K562 (cell line): Measurements from ENCODE around the gene SORL1-AS1.

Experiments used
- ATAC-seq: fragments of 200-7000 bp; cut with Tn5 transposase; 3 replicates; pipeline ENCODE4 v1.9.1; 2020; ENCODE audit warnings: moderate library complexity
- BruUV-seq: library from RNA; stranded (reverse); fragments of 400-500 nt; replicated peaks from 2 replicates; lab custom pipeline; 2021; lab: Mats Ljungman, UMichigan
- CTCF ChIA-PET: fragments of 300-600 bp; formaldehyde crosslinking; extraction: SDS; loops from one replicate; lab custom pipeline; 2021; ENCODE audit warnings: low intra/inter-chr PET ratio; lab: Yijun Ruan, JAX
- POLR2A ChIA-PET: fragments of 300-600, 350-650 bp; sonication (Branson Sonifier 250); formaldehyde crosslinking; extraction: SDS; loops from one replicate; lab custom pipeline; 2021; ENCODE audit warnings: antibody characterized with exemption, inconsistent platforms; lab: Yijun Ruan, JAX
- DNase-seq, 4 experiments: peaks; one replicate each; pipeline versions ENCODE4 v3.0.0 to v3.0.0-alpha.2; 2011 to 2018; ENCODE audit warnings: low spot score in 3 of 4, mixed read lengths in 3 of 4; ENCODE audit errors: extremely low read depth in 1 of 4
- FAIRE-seq: peaks from 2 replicates; lab custom pipeline; 2011; peaks lifted over from hg19 to GRCh38; lab: Jason Lieb, UNC
- H2AFZ ChIP-seq: 2 replicates; pipeline ENCODE4 v1.6.0; 2011; ENCODE audit warnings: low read depth, low read length, control low read depth, inconsistent platforms
- H3K27ac ChIP-seq: fragments of 200-600 bp; 3 replicates; pipeline ENCODE4 v1.8.0; 2011; ENCODE audit warnings: low read depth, mild to moderate bottlenecking, control low read depth, inconsistent platforms, low read length, moderate library complexity, mixed read lengths; ENCODE audit errors: extremely low read depth
- H3K27me3 ChIP-seq, 2 experiments: fragments of 300-600 bp in 1 of 2; 2 replicates in 1 of 2; 3 replicates in 1 of 2; pipeline versions ENCODE4 v1.6.0 to v1.8.0; 2011; ENCODE audit warnings: inconsistent platforms in 2 of 2, low read length in 2 of 2, mild to moderate bottlenecking in 1 of 2, mixed read lengths in 1 of 2, moderate library complexity in 1 of 2; ENCODE audit not compliant: control insufficient read depth in 2 of 2, insufficient read depth in 2 of 2
- H3K36me3 ChIP-seq: fragments of 300-600 bp; 3 replicates; pipeline ENCODE4 v1.8.0; 2011; ENCODE audit warnings: mild to moderate bottlenecking, low read length, inconsistent platforms; ENCODE audit not compliant: control insufficient read depth, insufficient read depth
- H3K4me1 ChIP-seq, 2 experiments: fragments of 200-600 bp in 1 of 2; replicated peaks in 1 of 2; 2 replicates in 1 of 2; 3 replicates in 1 of 2; pipeline versions ENCODE4 v1.5.1 to v1.8.0; 2011; ENCODE audit warnings: inconsistent platforms in 2 of 2, low read length in 2 of 2, mild to moderate bottlenecking in 1 of 2, mixed read lengths in 1 of 2, moderate library complexity in 1 of 2; ENCODE audit not compliant: control insufficient read depth in 2 of 2, insufficient read depth in 2 of 2
- H3K4me2 ChIP-seq: 2 replicates; pipeline ENCODE4 v1.6.1; 2011; ENCODE audit warnings: low read length, control low read depth, inconsistent platforms, mixed read lengths; ENCODE audit not compliant: insufficient read depth
- H3K4me3 ChIP-seq: fragments of 200-600 bp; sonication (generic), shearing (Covaris generic); 2 replicates; pipeline ENCODE4 v1.5.1; 2016; ENCODE audit warnings: control low read depth, inconsistent platforms
- H3K79me2 ChIP-seq: fragments of 200-600 bp; 3 replicates; pipeline ENCODE4 v1.8.0; 2011; ENCODE audit warnings: low read length, inconsistent platforms; ENCODE audit not compliant: control insufficient read depth, insufficient read depth
- H3K9ac ChIP-seq, 2 experiments: 2 replicates each; pipeline versions ENCODE4 v1.6.0 to v1.6.1; 2011; ENCODE audit warnings: low read depth in 2 of 2, low read length in 2 of 2, control low read depth in 1 of 2, inconsistent platforms in 1 of 2, mild to moderate bottlenecking in 1 of 2, mixed read lengths in 1 of 2; ENCODE audit not compliant: insufficient read depth in 1 of 2
- H3K9me1 ChIP-seq: one replicate; pipeline ENCODE4 v1.6.0; 2011; ENCODE audit warnings: inconsistent platforms, mild to moderate bottlenecking, low read length, moderate library complexity; ENCODE audit not compliant: control insufficient read depth, insufficient read depth
- H3K9me3 ChIP-seq: replicated peaks from 2 replicates; pipeline ENCODE4 v1.5.1; 2011; ENCODE audit warnings: low read depth, low read length, inconsistent platforms; ENCODE audit not compliant: control insufficient read depth, insufficient read depth
- H4K20me1 ChIP-seq: replicated peaks from 2 replicates; pipeline ENCODE4 v1.6.1; 2011; ENCODE audit warnings: low read length, inconsistent platforms, mixed read lengths; ENCODE audit not compliant: control insufficient read depth, insufficient read depth
- ARNT ChIP-seq, 2 experiments: fragments of 450-650 bp; IDR thresholded peaks; 2 replicates each; pipeline ENCODE4 v1.6.1; 2016; ENCODE audit warnings: mild to moderate bottlenecking in 1 of 2
- BMI1 ChIP-seq: fragments of 150-350 bp; IDR thresholded peaks from 2 replicates; pipeline ENCODE4 v1.6.1; 2014; ENCODE audit warnings: low read length
- GATAD2B ChIP-seq: fragments of 450-650 bp; IDR thresholded peaks from 2 replicates; pipeline ENCODE4 v1.6.1; 2017; ENCODE audit warnings: mild to moderate bottlenecking, borderline replicate concordance
- MECOM ChIP-seq: fragments of 250-450 bp; sonication (Bioruptor Pico); IDR thresholded peaks from 2 replicates; pipeline ENCODE4 v1.8.0; 2022; ENCODE audit warnings: inconsistent platforms
- MEIS2 ChIP-seq: fragments of 450-650 bp; IDR thresholded peaks from 2 replicates; pipeline ENCODE4 v1.6.1; 2014; ENCODE audit warnings: mild to moderate bottlenecking; ENCODE audit not compliant: partially characterized antibody
- NCOR1 ChIP-seq: fragments of 450-650 bp; IDR thresholded peaks from 2 replicates; pipeline ENCODE4 v1.6.1; 2016; ENCODE audit warnings: mild to moderate bottlenecking, moderate library complexity
- NRF1 ChIP-seq, 2 experiments: fragments of 450-650 bp; IDR thresholded peaks in 1 of 2; conservative IDR thresholded peaks in 1 of 2; 2 replicates each; pipeline ENCODE4 v1.6.1; 2014; ENCODE audit warnings: mild to moderate bottlenecking in 2 of 2
- POLR2AphosphoS5 ChIP-seq: IDR thresholded peaks from 2 replicates; pipeline ENCODE4 v1.6.1; 2011; ENCODE audit warnings: mild to moderate bottlenecking, low read depth, low read length, moderate library complexity; ENCODE audit not compliant: control insufficient read depth, insufficient read depth
- PURB ChIP-seq: sonication (generic); formaldehyde crosslinking; IDR thresholded peaks from 2 replicates; pipeline ENCODE4 v1.9.0; 2021; ENCODE audit warnings: low read depth, mild to moderate bottlenecking, missing genetic modification reagents
- SMAD4 ChIP-seq: fragments of 250-450 bp; sonication (Bioruptor Pico); conservative IDR thresholded peaks from 2 replicates; pipeline ENCODE4 v1.8.0; 2021; ENCODE audit warnings: inconsistent platforms, mild to moderate bottlenecking, moderate library complexity
- SRSF7 ChIP-seq: fragments of 200-400 bp; formaldehyde crosslinking; optimal IDR thresholded peaks from 2 replicates; pipeline ENCODE3; 2017; ENCODE audit warnings: mild to moderate bottlenecking, low read depth, low read length
- STAT5B ChIP-seq: fragments of 250-450 bp; sonication (Bioruptor Pico); IDR thresholded peaks from 2 replicates; pipeline ENCODE4 v1.8.0; 2021; ENCODE audit warnings: mild to moderate bottlenecking, inconsistent platforms
- TFAP4 ChIP-seq: sonication (generic); formaldehyde crosslinking; IDR thresholded peaks from 2 replicates; pipeline ENCODE4 v1.8.0; 2022; ENCODE audit warnings: missing genetic modification reagents, mild to moderate bottlenecking, moderate library complexity, borderline replicate concordance
- TRIM28 ChIP-seq: fragments of 450-650 bp; IDR thresholded peaks from 2 replicates; pipeline ENCODE4 v1.6.1; 2017
- ZNF444 ChIP-seq: fragments of 250-450 bp; sonication (Bioruptor Pico); IDR thresholded peaks from 2 replicates; pipeline ENCODE4 v1.4.0; 2020; ENCODE audit warnings: mild to moderate bottlenecking, moderate library complexity
- ZNF77 ChIP-seq: fragments of 250-450 bp; sonication (Bioruptor Pico); IDR thresholded peaks from 2 replicates; pipeline ENCODE4 v1.5.0; 2020
- WGBS: fragments of 100-300 bp; shearing (Covaris generic); methylation state at CpG from one replicate; pipeline ENCODE4 v1.1.6; 2016; ENCODE audit warnings: low coverage, mixed read lengths; ENCODE audit not compliant: insufficient coverage; ENCODE audit errors: missing lambda C conversion rate; 5-methylcytosine and 5-hydroxymethylcytosine counted together
- in situ Hi-C: fragments of 300-500 bp; cut with MboI; formaldehyde crosslinking; loops from 4 replicates; pipeline ENCODE4 v1.15.0; 2018; ENCODE audit warnings: inconsistent platforms, mixed read lengths
- intact Hi-C: fragments of 100-400 bp; cut with micrococcal nuclease; formaldehyde crosslinking; loops from 2 replicates; pipeline ENCODE4 v1.14.2; 2022

SORL1-AS1 gene

GRCh38 chr11:121422675-121423074 is 30.1 kb downstream of the SORL1-AS1 start:
- TF ChIP-seq MEIS2, result no peak
- TF ChIP-seq ZNF444 (CRISPR knock-in tag), result no peak
- no peak for TF ChIP-seq ZNF77 (CRISPR knock-in tag)
- TF ChIP-seq PURB (CRISPR knock-in tag), result no peak
- TF ChIP-seq TRIM28, result no peak
- no peak for TF ChIP-seq ARNT (IDR thresholded peaks at IDR 0.05)
- TF ChIP-seq SMAD4 (CRISPR knock-in tag), result no peak
- no peak for TF ChIP-seq POLR2AphosphoS5
- TF ChIP-seq NRF1 (conservative IDR thresholded peaks at IDR 0.05 in 1 of 2, IDR thresholded peaks at IDR 0.05 in 1 of 2), result no peak
- no peak for TF ChIP-seq BMI1
- no peak for TF ChIP-seq MECOM (CRISPR knock-in tag)
- no peak for TF ChIP-seq STAT5B
- no peak for TF ChIP-seq NCOR1
- TF ChIP-seq GATAD2B, result no peak
- no peak for TF ChIP-seq SRSF7
- no peak for TF ChIP-seq TFAP4 (CRISPR knock-in tag)
- intact Hi-C loops (no loop called here), in situ Hi-C loops (no loop called here)
- no peak for ATAC-seq
- FAIRE-seq, result no peak
- BruUV-seq, result no TSS peak
- CTCF ChIA-PET, result no interaction called here
- H3K36me3 ChIP-seq, result no peaks in the 10 kb centered on the region
- no peak overlapping the region for H3K4me2 ChIP-seq
- POLR2A ChIA-PET, result no interaction called here
- no peak overlapping the region for H2AFZ ChIP-seq
- no peak overlapping the region for H3K4me3 ChIP-seq
- H3K27me3 ChIP-seq, result peaks cover 0 to 12% of the 10 kb centered on the region in 2 experiments; a peak in 2 of 5 replicates
- no peaks in the 10 kb centered on the region for H3K9me1 ChIP-seq
- DNase-seq, result no peak
- WGBS, result 0% methylated on average over 4 of the region's 4 CpGs
- no peak overlapping the region for H3K27ac ChIP-seq
- no peaks in the 10 kb centered on the region for H3K9me3 ChIP-seq
- peaks cover 0 to 6% of the 10 kb centered on the region in 2 experiments; a peak in 2 of 5 replicates for H3K4me1 ChIP-seq
- no peaks in the 10 kb centered on the region for H3K79me2 ChIP-seq
- no peaks in the 10 kb centered on the region for H4K20me1 ChIP-seq
- H3K9ac ChIP-seq, result no peak overlapping the region
